T-cell (primary cell): ENCODE results near the gene NOL6. TPM values are rescaled to one million over a fixed set of nuclear protein-coding genes. Genes with fewer than 3 reads are reported as not detected.
"Not testable (repeated sequence)": the region's sequence is repeated elsewhere in the genome, so short reads cannot be mapped to it uniquely, and the experiment has no call there.

Source experiments
- ATAC-seq, 4 experiments: fragments of 200-7000 bp in 3 of 4; fragments of 150-1000 bp in 1 of 4; cut with Tn5 transposase; replicated peaks in 1 of 4; 1 replicate in 3 of 4; 2 replicates in 1 of 4; pipeline ENCODE4 v1.10.0; 2021; ENCODE audit warnings: moderate library complexity in 3 of 4, mild to moderate bottlenecking in 2 of 4, moderate number of reproducible peaks in 1 of 4
- CTCF ChIA-PET, 2 donors: fragments of 300-600 bp; sonication (Branson Sonifier 250); formaldehyde crosslinking; loops; one replicate each; lab custom pipeline; 2022; ENCODE audit warnings: antibody characterized with exemption in 2 of 2; lab: Charles Lee
- POLR2A ChIA-PET, 2 donors: fragments of 300-600 bp; sonication (Branson Sonifier 250); formaldehyde crosslinking; loops; one replicate each; lab custom pipeline; 2022; ENCODE audit warnings: antibody characterized with exemption in 2 of 2; lab: Charles Lee
- DNase-seq, 35 experiments: peaks; one replicate each; pipeline versions ENCODE4 v3.0.0 to v3.0.0-alpha.2; 2013 to 2023
- H3K27ac ChIP-seq: one replicate; pipeline ENCODE4 v1.5.1; 2013; ENCODE audit warnings: low read length
- H3K27me3 ChIP-seq, 2 experiments: replicated peaks in 1 of 2; 1 replicate in 1 of 2; 2 replicates in 1 of 2; pipeline versions ENCODE4 v1.6.1 to v1.7.0; 2013; ENCODE audit warnings: low read length in 1 of 2, mixed read lengths in 1 of 2; ENCODE audit not compliant: control insufficient read depth in 2 of 2, insufficient read depth in 2 of 2; ENCODE audit errors: extremely low read depth in 1 of 2
- H3K36me3 ChIP-seq, 2 donors: 1 replicate in 1 of 2; 2 replicates in 1 of 2; pipeline versions ENCODE4 v1.6.1 to v1.7.0; 2013; ENCODE audit warnings: low read length in 1 of 2; ENCODE audit not compliant: control insufficient read depth in 2 of 2, insufficient read depth in 1 of 2; ENCODE audit errors: extremely low read depth in 1 of 2
- H3K4me1 ChIP-seq, 2 experiments: 1 replicate in 1 of 2; 2 replicates in 1 of 2; pipeline versions ENCODE4 v1.6.1 to v1.7.0; 2013; ENCODE audit warnings: low read length in 2 of 2, mixed read lengths in 1 of 2; ENCODE audit not compliant: insufficient read depth in 2 of 2, control insufficient read depth in 1 of 2; ENCODE audit errors: extremely low read depth in 1 of 2
- H3K4me3 ChIP-seq, 2 donors: 1 replicate in 1 of 2; 2 replicates in 1 of 2; pipeline versions ENCODE4 v1.5.1 to v1.7.0; 2013; ENCODE audit warnings: mild to moderate bottlenecking in 2 of 2, low read length in 1 of 2, moderate library complexity in 1 of 2; ENCODE audit not compliant: control insufficient read depth in 1 of 2; ENCODE audit errors: extremely low read depth in 1 of 2
- H3K9me3 ChIP-seq: 2 replicates; pipeline ENCODE4 v1.7.0; 2013
- H3K27ac Mint-ChIP-seq, 2 donors: one replicate each; pipeline ENCODE4 v1.8.0; 2020 to 2021; ENCODE audit warnings: mild to moderate bottlenecking in 2 of 2, mixed read lengths in 2 of 2
- H3K27me3 Mint-ChIP-seq, 2 donors: one replicate each; pipeline ENCODE4 v1.8.0; 2021 to 2022; ENCODE audit warnings: mixed read lengths in 2 of 2
- H3K36me3 Mint-ChIP-seq: one replicate; pipeline ENCODE4 v1.8.0; 2021; ENCODE audit warnings: mixed read lengths
- H3K4me1 Mint-ChIP-seq, 3 donors: one replicate each; pipeline ENCODE4 v1.8.0; 2020 to 2022; ENCODE audit warnings: mixed read lengths in 3 of 3, mild to moderate bottlenecking in 1 of 3
- H3K4me3 Mint-ChIP-seq, 3 donors: one replicate each; pipeline ENCODE4 v1.8.0; 2020 to 2022; ENCODE audit warnings: mild to moderate bottlenecking in 3 of 3, mixed read lengths in 3 of 3, moderate library complexity in 3 of 3
- H3K9me3 Mint-ChIP-seq, 3 donors: one replicate each; pipeline ENCODE4 v1.8.0; 2020 to 2022; ENCODE audit warnings: mixed read lengths in 3 of 3
- WGBS: methylation state at CpG from one replicate; pipeline ENCODE4 v1.1.5; 2013; ENCODE audit warnings: missing lambda C conversion rate; ENCODE audit not compliant: insufficient coverage; 5-methylcytosine and 5-hydroxymethylcytosine counted together
- total RNA-seq, 35 experiments: library from RNA in 6 of 35; stranded (reverse) in 6 of 35; fragments of 120-200 nt in 1 of 35; gene quantifications; one replicate each; pipeline versions ENCODE4 v1.2.1 to v1.2.4 and lab custom pipeline; 2013 to 2026

Gene NOL6
- total RNA-seq, 5 donors from 2014 or later (not counting 1 experiment from before 2014, with no cell fraction given) = 35.1 to 57.6 (median 47.1) TPM

GRCh38 chr9:33455945-33456344 is 17.8 kb downstream of the NOL6 start:
- 76% methylated on average over 4 of the region's 7 CpGs for WGBS
- ATAC-seq = peak in 3 of 4 experiments; percentile 18 to 55 (median 29)
- Mint-ChIP-seq H3K4me3 (peak overlapping the region; percentile 17 to 65 (median 41)), H3K4me1 (peaks cover 72 to 79% (median 79%) of the 10 kb centered on the region in 3 donors), H3K36me3 (no peaks in the 10 kb centered on the region), H3K9me3 (no peaks in the 10 kb centered on the region), H3K27ac (peak overlapping the region; percentile 77 to 91), H3K27me3 (no peaks in the 10 kb centered on the region)
- no peaks in the 10 kb centered on the region for H3K9me3 ChIP-seq
- H3K27me3 ChIP-seq = no peaks in the 10 kb centered on the region
- H3K4me1 ChIP-seq = peaks cover 26 to 72% of the 10 kb centered on the region in 2 experiments
- peak in 7 of 35 experiments; percentile 20 to 55 (median 29) for DNase-seq
- H3K27ac ChIP-seq = peak overlapping the region; percentile 32
- POLR2A ChIA-PET = interaction anchor here in 1 of 2 donors (0.5 kb wide), 1 partner anchor 81 kb away, joined by 4 read pairs; no protein-coding TSS in a partner anchor
- peaks cover 0 to 7% of the 10 kb centered on the region in 2 donors for H3K36me3 ChIP-seq
- no peak overlapping the region for H3K4me3 ChIP-seq
- CTCF ChIA-PET = interaction anchor here (0.6 to 1.3 kb wide), 5 partner anchors 11 to 1795 kb away, joined by 3 to 5 read pairs (median 3); no protein-coding TSS in a partner anchor

DNA sequence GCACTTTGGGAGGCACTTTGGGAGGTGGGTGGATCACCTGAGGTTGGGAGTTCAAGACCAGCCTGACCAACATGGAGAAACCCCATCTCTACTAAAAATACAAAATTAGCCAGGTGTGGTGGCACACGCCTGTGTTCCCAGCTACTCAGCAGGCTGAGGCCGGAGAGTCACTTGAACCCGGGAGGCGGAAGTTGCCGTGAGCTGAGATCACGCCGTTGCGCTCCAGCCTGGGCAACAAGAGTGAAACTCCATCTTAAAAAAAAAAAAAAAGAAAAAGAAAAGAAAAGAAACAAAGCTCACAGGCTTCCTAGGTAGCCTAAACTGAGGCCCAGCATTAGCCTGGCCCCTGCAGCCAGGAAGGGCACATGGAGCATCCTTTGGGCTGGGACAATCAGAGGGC is 18.3 kb downstream of the NOL6 start:
- ChIA-PET POLR2A (interaction anchor here in 1 of 2 donors (0.5 kb wide), 1 partner anchor 81 kb away, joined by 4 read pairs; no protein-coding TSS in a partner anchor), CTCF (interaction anchor here (0.6 to 1.3 kb wide), 7 partner anchors 11 to 1794 kb away, joined by 3 to 5 read pairs (median 3); no protein-coding TSS in a partner anchor)
- not testable (repeated sequence) for H3K9me3 ChIP-seq, H3K27ac ChIP-seq, DNase-seq, H3K36me3 ChIP-seq, H3K27me3 Mint-ChIP-seq, H3K4me3 ChIP-seq, ATAC-seq, H3K36me3 Mint-ChIP-seq, H3K27me3 ChIP-seq, H3K9me3 Mint-ChIP-seq
- Mint-ChIP-seq H3K4me1 (peaks cover 76 to 83% (median 79%) of the 10 kb centered on the region in 3 donors), H3K27ac (peak overlapping the region; percentile 77 to 91), H3K4me3 (peak overlapping the region in 2 of 3 donors; percentile 41 to 65)
- peaks cover 26 to 72% of the 10 kb centered on the region in 2 experiments for H3K4me1 ChIP-seq
- WGBS = no CpG with 5 or more reads among the region's 8 CpGs

GRCh38 chr9:33454661-33455026 is 19.1 kb downstream of the NOL6 start:
- H3K36me3 ChIP-seq, POLR2A ChIA-PET, H3K36me3 Mint-ChIP-seq, DNase-seq, H3K27me3 ChIP-seq, H3K9me3 ChIP-seq, H3K4me3 ChIP-seq, H3K9me3 Mint-ChIP-seq, ATAC-seq, H3K27me3 Mint-ChIP-seq: not testable (repeated sequence)
- CTCF ChIA-PET = interaction anchor here (0.6 to 2.2 kb wide), 4 partner anchors 9 to 18 kb away, joined by 3 to 12 read pairs (median 3); no protein-coding TSS in a partner anchor
- Histone ChIP-seq H3K27ac (peak overlapping the region; percentile 39), H3K4me1 (peaks cover 26 to 72% of the 10 kb centered on the region in 2 experiments)
- Mint-ChIP-seq H3K4me1 (peaks cover 71 to 77% (median 74%) of the 10 kb centered on the region in 3 donors), H3K27ac (peak overlapping the region; percentile 89 to 90), H3K4me3 (peak overlapping the region in 2 of 3 donors; percentile 13 to 75)
- 68% methylated on average over 5 of the region's 5 CpGs for WGBS

DNA sequence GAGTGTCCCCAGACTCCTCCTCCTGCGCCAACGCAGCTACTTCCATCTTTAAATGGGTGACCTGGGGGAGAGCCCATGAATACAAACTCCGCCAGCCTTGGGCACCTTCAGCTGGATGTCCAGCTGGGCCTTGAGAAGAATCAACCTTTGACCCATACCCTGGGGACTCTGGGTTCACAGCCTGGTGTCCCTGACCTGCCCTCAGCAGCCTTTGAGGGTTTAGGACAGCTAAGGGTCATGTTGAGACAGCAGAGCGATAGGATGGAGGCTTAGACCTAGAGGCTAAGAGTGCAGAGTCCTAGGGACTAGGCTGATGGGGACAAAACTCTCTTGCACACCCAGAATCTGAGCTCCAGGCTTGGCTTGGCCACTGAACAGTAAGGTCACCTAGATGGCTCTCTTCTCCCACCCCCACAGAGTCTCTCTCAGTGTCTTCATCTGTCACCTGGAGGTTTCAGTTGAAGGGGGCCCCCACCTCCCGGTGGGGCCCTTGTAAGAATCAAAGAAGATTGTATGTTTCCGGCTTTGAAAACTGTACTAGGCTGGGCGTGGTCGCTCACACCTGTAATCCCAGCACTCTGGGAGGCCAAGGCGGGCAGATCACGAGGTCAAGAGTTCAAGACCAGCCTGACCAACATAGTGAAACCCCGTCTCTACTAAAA is 19.6 kb downstream of the NOL6 start:
- no peaks in the 10 kb centered on the region for H3K27me3 ChIP-seq
- Mint-ChIP-seq H3K9me3 (no peaks in the 10 kb centered on the region), H3K4me1 (peaks cover 66 to 74% (median 72%) of the 10 kb centered on the region in 3 donors), H3K4me3 (peak overlapping the region; percentile 6 to 75 (median 13)), H3K27me3 (no peaks in the 10 kb centered on the region), H3K27ac (peak overlapping the region; percentile 89 to 90), H3K36me3 (no peaks in the 10 kb centered on the region)
- DNase-seq (peak in 1 of 35 experiments; percentile 17), ATAC-seq (peak in 1 of 4 experiments; percentile 17)
- CTCF ChIA-PET = interaction anchor here (0.5 to 2.2 kb wide), 12 partner anchors 10 to 47 kb away, joined by 3 to 12 read pairs (median 3); partner anchors contain the start of gene NOL6 (in 1 of the 2)
- H3K4me3 ChIP-seq = peak overlapping the region in 1 of 2 donors; percentile 10
- POLR2A ChIA-PET = interaction anchor here in 1 of 2 donors (1.9 kb wide), 1 partner anchor 20 kb away, joined by 4 read pairs; the partner anchor contains the start of gene NOL6
- no peaks in the 10 kb centered on the region for H3K9me3 ChIP-seq
- WGBS = 61% methylated on average over 4 of the region's 11 CpGs
- H3K36me3 ChIP-seq = no peaks in the 10 kb centered on the region
- peak overlapping the region; percentile 39 for H3K27ac ChIP-seq
- H3K4me1 ChIP-seq = peaks cover 24 to 68% of the 10 kb centered on the region in 2 experiments

- Histone ChIP-seq H3K27ac (peak overlapping the region; percentile 5), H3K4me3 (no peak overlapping the region), H3K9me3 (no peaks in the 10 kb centered on the region), H3K36me3 (no peaks in the 10 kb centered on the region), H3K4me1 (peaks cover 23 to 68% of the 10 kb centered on the region in 2 experiments), H3K27me3 (no peaks in the 10 kb centered on the region)
- POLR2A ChIA-PET = interaction anchor here (1.2 to 1.9 kb wide), 2 partner anchors 20 kb away, joined by 4 to 5 read pairs; partner anchors contain the start of gene NOL6 (in 2 of the 2)
- Mint-ChIP-seq H3K4me1 (peaks cover 62 to 69% (median 69%) of the 10 kb centered on the region in 3 donors), H3K27me3 (no peaks in the 10 kb centered on the region), H3K36me3 (no peaks in the 10 kb centered on the region), H3K27ac (peak overlapping the region; percentile 89 to 90), H3K9me3 (no peaks in the 10 kb centered on the region), H3K4me3 (peak overlapping the region in 2 of 3 donors; percentile 24 to 75)
- DNase-seq (peak in 2 of 35 experiments; percentile 13 to 23), ATAC-seq (peak in 3 of 4 experiments; percentile 25 to 39 (median 32))
- CTCF ChIA-PET = interaction anchor here (0.5 to 2.3 kb wide), 23 partner anchors 10 to 406 kb away, joined by 3 to 12 read pairs (median 4); partner anchors contain the start of gene NOL6 (in 2 of the 2)
- 80% methylated on average over 2 of the region's 3 CpGs for WGBS
These were observed 20.4 kb downstream of the NOL6 start for GRCh38 chr9:33453286-33453860.
